Measurements from ENCODE around the gene PDIA2.

The PDIA2 gene

GRCh38 chr16:280991-281659, 1.8 kb upstream of the PDIA2 start:
- no peak for DNase-seq

GRCh38 chr16:281660-282255, 1.2 kb upstream of the PDIA2 start:
- DNase-seq: no peak

- DNase-seq: no peak
These were observed 473 bp upstream of the PDIA2 start for GRCh38 chr16:282491-282890.

- DNase-seq: no peak
These were observed 1.5 kb downstream of the PDIA2 start for GRCh38 chr16:284204-285120.

GRCh38 chr16:285146-286055, 2.4 kb downstream of the PDIA2 start:
- DNase-seq: no peak

GRCh38 chr16:286491-287297, 3.7 kb downstream of the PDIA2 start:
- no peak for DNase-seq

- peak; percentile 33 for DNase-seq
These were observed 4.4 kb downstream of the PDIA2 start for GRCh38 chr16:287298-287811.

GRCh38 chr16:287981-288920, 5.3 kb downstream of the PDIA2 start:
- no peak for DNase-seq

GRCh38 chr16:289395-289997, 6.5 kb downstream of the PDIA2 start:
- DNase-seq: no peak

GRCh38 chr16:290015-290680, 7.2 kb downstream of the PDIA2 start:
- DNase-seq: no peak

GRCh38 chr16:290681-291405, 7.9 kb downstream of the PDIA2 start:
- DNase-seq: no peak

- DNase-seq: no peak
These were observed 8.6 kb downstream of the PDIA2 start for GRCh38 chr16:291539-291938.

GRCh38 chr16:293043-293775, 10.2 kb downstream of the PDIA2 start:
- DNase-seq: no peak

- DNase-seq: no peak
These were observed 13.3 kb downstream of the PDIA2 start for GRCh38 chr16:296276-296675.

GRCh38 chr16:296806-297510, 14.0 kb downstream of the PDIA2 start:
- no peak for DNase-seq

- DNase-seq: no peak
These were observed 14.9 kb downstream of the PDIA2 start for GRCh38 chr16:297832-298231.

- no peak for DNase-seq
These were observed 18.3 kb downstream of the PDIA2 start for GRCh38 chr16:301235-301634.
